ENCODE results near the gene LRRC34. TPM values are rescaled to one million over a fixed set of nuclear protein-coding genes. Genes with fewer than 3 reads are reported as not detected.

The LRRC34 gene
- total and polyA plus RNA-seq, 9 of the 15 experiments (the other 6 are each of a cell fraction or from before 2014, with no cell fraction given): 0.17 to 0.30 TPM; not detected in 7

- Histone ChIP-seq H3K9ac (ENCODE audit: insufficient read depth in 1 of 2, low read depth in 2 of 2, low read length in 2 of 2) (no peak overlapping the region), H3K9me1 (ENCODE audit: control insufficient read depth, insufficient read depth, low read length) (no peaks in the 10 kb centered on the region), H3K9me3 (replicated peaks; ENCODE audit: control insufficient read depth, insufficient read depth, low read depth, low read length) (peaks cover 3% of the 10 kb centered on the region), H3K27ac (ENCODE audit: extremely low read depth, low read depth, low read length) (no peak overlapping the region), H3K4me1 (replicated peaks in 1 of 2; ENCODE audit: control insufficient read depth in 2 of 2, insufficient read depth in 2 of 2, low read length in 2 of 2) (no peaks in the 10 kb centered on the region; a peak in 1 of 5 replicates), H3K27me3 (ENCODE audit: control insufficient read depth in 2 of 2, insufficient read depth in 2 of 2, low read length in 2 of 2) (no peaks in the 10 kb centered on the region), H4K20me1 (replicated peaks; ENCODE audit: control insufficient read depth, insufficient read depth, low read length) (no peaks in the 10 kb centered on the region), H3K36me3 (ENCODE audit: control insufficient read depth, insufficient read depth, low read length) (no peaks in the 10 kb centered on the region), H2AFZ (ENCODE audit: low read depth, low read length) (no peak overlapping the region), H3K79me2 (ENCODE audit: control insufficient read depth, insufficient read depth, low read length) (no peaks in the 10 kb centered on the region), H3K4me3 (no peak overlapping the region), H3K4me2 (ENCODE audit: insufficient read depth, low read length) (no peak overlapping the region)
- TF ChIP-seq ZNF239 (CRISPR knock-in tag; IDR thresholded peaks at IDR 0.05) (no peak), ZBTB7A (IDR thresholded peaks at IDR 0.05; ENCODE audit: borderline replicate concordance, control insufficient read depth, low read depth, low read length) (0 out of 2 replicates have a peak, but pooled peaks have one; percentile 19)
- FAIRE-seq (no peak), DNase-seq (ENCODE audit: extremely low read depth in 1 of 4, low spot score in 3 of 4) (no peak), ATAC-seq (no peak)
- POLR2A ChIA-PET: interaction anchor here (0.6 kb wide), 1 partner anchor 369 kb away, joined by 5 read pairs; the partner anchor contains the start of gene PHC3
- WGBS (ENCODE audit: insufficient coverage, low coverage, missing lambda C conversion rate): 81% methylated on average over 23 of the region's 29 CpGs
- intact Hi-C loops (cut with micrococcal nuclease): no loop called here
- CTCF ChIA-PET (ENCODE audit: low intra/inter-chr PET ratio): no interaction called here
- BruUV-seq (replicated peaks): no TSS peak
- in situ Hi-C loops (cut with MboI): no loop called here
Measured at GRCh38 chr3:169811631-169812331, 923 bp downstream of the LRRC34 start.

- Histone ChIP-seq H3K4me2 (ENCODE audit: insufficient read depth, low read length) (no peak overlapping the region), H2AFZ (ENCODE audit: low read depth, low read length) (peak overlapping the region; percentile 62; the same call in 1 of the 2 replicates), H3K4me1 (replicated peaks in 1 of 2; ENCODE audit: control insufficient read depth in 2 of 2, insufficient read depth in 2 of 2, low read length in 2 of 2) (no peaks in the 10 kb centered on the region; a peak in 1 of 5 replicates), H3K9ac (ENCODE audit: insufficient read depth in 1 of 2, low read depth in 2 of 2, low read length in 2 of 2) (no peak overlapping the region), H3K4me3 (no peak overlapping the region), H3K27me3 (ENCODE audit: control insufficient read depth in 2 of 2, insufficient read depth in 2 of 2, low read length in 2 of 2) (no peaks in the 10 kb centered on the region), H3K9me3 (replicated peaks; ENCODE audit: control insufficient read depth, insufficient read depth, low read depth, low read length) (no peaks in the 10 kb centered on the region; the same call in 1 of the 2 replicates), H3K79me2 (ENCODE audit: control insufficient read depth, insufficient read depth, low read length) (no peaks in the 10 kb centered on the region), H3K27ac (ENCODE audit: extremely low read depth, low read depth, low read length) (no peak overlapping the region), H3K36me3 (ENCODE audit: control insufficient read depth, insufficient read depth, low read length) (no peaks in the 10 kb centered on the region), H3K9me1 (ENCODE audit: control insufficient read depth, insufficient read depth, low read length) (no peaks in the 10 kb centered on the region), H4K20me1 (replicated peaks; ENCODE audit: control insufficient read depth, insufficient read depth, low read length) (no peaks in the 10 kb centered on the region)
- intact Hi-C loops (cut with micrococcal nuclease): no loop called here
- no TSS peak for BruUV-seq (replicated peaks)
- CTCF ChIA-PET (ENCODE audit: low intra/inter-chr PET ratio): no interaction called here
- ATAC-seq (no peak), DNase-seq (ENCODE audit: extremely low read depth in 1 of 4, low spot score in 3 of 4) (no peak), FAIRE-seq (no peak)
- 0% methylated on average over 2 of the region's 2 CpGs for WGBS (ENCODE audit: insufficient coverage, low coverage, missing lambda C conversion rate)
- in situ Hi-C loops (cut with MboI): no loop called here
- TF ChIP-seq SPI1 (IDR thresholded peaks at IDR 0.05; ENCODE audit: borderline replicate concordance, low read depth, low read length) (peak; percentile 68; the same call in 1 of the 2 replicates), ADNP (tag; IDR thresholded peaks at IDR 0.05) (no peak)
- POLR2A ChIA-PET: interaction anchor here (0.6 to 1.1 kb wide), 5 partner anchors 12 to 413 kb away, joined by 3 to 4 read pairs (median 3); partner anchors contain the start of gene PRKCI
Measured at GRCh38 chr3:169809230-169809795, 3.4 kb downstream of the LRRC34 start.
